IPS-15b (cell line): ENCODE measurements around the gene PCNX4.

ENCODE experiments used
- H3K27me3 ChIP-seq: one replicate; pipeline ENCODE4 v1.6.1; 2013; ENCODE audit warnings: low read length; ENCODE audit not compliant: control insufficient read depth, insufficient read depth
- H3K36me3 ChIP-seq: one replicate; pipeline ENCODE4 v1.6.1; 2013; ENCODE audit warnings: low read length; ENCODE audit not compliant: control insufficient read depth, insufficient read depth
- H3K4me1 ChIP-seq: one replicate; pipeline ENCODE4 v1.6.1; 2013; ENCODE audit warnings: mild to moderate bottlenecking, low read length; ENCODE audit not compliant: control insufficient read depth, insufficient read depth
- H3K4me3 ChIP-seq: one replicate; pipeline ENCODE4 v1.5.1; 2013; ENCODE audit warnings: low read depth, low read length
- H3K9ac ChIP-seq: one replicate; pipeline ENCODE4 v1.6.1; 2013; ENCODE audit warnings: low read depth, mild to moderate bottlenecking, low read length
- H3K9me3 ChIP-seq: one replicate; pipeline ENCODE4 v1.6.1; 2013; ENCODE audit warnings: mild to moderate bottlenecking, low read length; ENCODE audit not compliant: control insufficient read depth, insufficient read depth

Gene PCNX4

GRCh38 chr14:60107477-60107876 is 15.8 kb downstream of the PCNX4 start:
- Histone ChIP-seq H3K27me3 (no peaks in the 10 kb centered on the region), H3K36me3 (no peaks in the 10 kb centered on the region), H3K4me1 (peaks cover 5% of the 10 kb centered on the region), H3K9me3 (no peaks in the 10 kb centered on the region), H3K4me3 (no peak overlapping the region), H3K9ac (no peak overlapping the region)

GRCh38 chr14:60111732-60112131 is 20.0 kb downstream of the PCNX4 start:
- Histone ChIP-seq H3K9ac (no peak overlapping the region), H3K27me3 (no peaks in the 10 kb centered on the region), H3K36me3 (no peaks in the 10 kb centered on the region), H3K9me3 (no peaks in the 10 kb centered on the region), H3K4me3 (no peak overlapping the region), H3K4me1 (no peaks in the 10 kb centered on the region)

GRCh38 chr14:60114881-60115280 is 23.2 kb downstream of the PCNX4 start:
- Histone ChIP-seq H3K4me3 (no peak overlapping the region), H3K9me3 (no peaks in the 10 kb centered on the region), H3K27me3 (no peaks in the 10 kb centered on the region), H3K36me3 (peaks cover 5% of the 10 kb centered on the region), H3K4me1 (no peaks in the 10 kb centered on the region), H3K9ac (no peak overlapping the region)

GRCh38 chr14:60116181-60116580 is 24.5 kb downstream of the PCNX4 start:
- Histone ChIP-seq H3K4me1 (no peaks in the 10 kb centered on the region), H3K9ac (no peak overlapping the region), H3K27me3 (no peaks in the 10 kb centered on the region), H3K36me3 (peaks cover 8% of the 10 kb centered on the region), H3K4me3 (no peak overlapping the region), H3K9me3 (no peaks in the 10 kb centered on the region)

DNA sequence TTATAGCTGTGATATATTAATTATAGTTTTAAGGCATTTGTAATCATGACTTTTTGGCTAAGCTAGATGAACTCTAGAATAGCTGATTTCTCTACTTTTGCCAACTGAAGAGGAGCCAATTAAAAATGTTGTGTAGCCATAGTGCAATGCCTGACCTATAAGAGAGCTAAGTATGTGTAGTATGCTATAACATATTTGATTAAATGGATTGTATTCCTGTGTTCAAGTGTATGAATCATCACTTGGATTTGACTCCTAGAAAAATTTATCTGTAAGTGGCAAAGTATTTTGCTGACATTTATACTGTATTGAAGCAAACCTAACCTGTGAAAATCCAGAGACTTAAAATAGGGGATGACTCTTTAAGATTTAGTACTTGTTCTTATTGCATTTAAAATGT is 34.2 kb downstream of the PCNX4 start:
- Histone ChIP-seq H3K4me3 (no peak overlapping the region), H3K9ac (no peak overlapping the region), H3K36me3 (no peaks in the 10 kb centered on the region), H3K4me1 (no peaks in the 10 kb centered on the region), H3K9me3 (no peaks in the 10 kb centered on the region), H3K27me3 (no peaks in the 10 kb centered on the region)

GRCh38 chr14:60133487-60133886 is 41.8 kb downstream of the PCNX4 start:
- H3K4me1 ChIP-seq = no peaks in the 10 kb centered on the region
- H3K36me3 ChIP-seq = no peaks in the 10 kb centered on the region
- no peaks in the 10 kb centered on the region for H3K9me3 ChIP-seq
- H3K27me3 ChIP-seq = no peaks in the 10 kb centered on the region
- H3K9ac ChIP-seq = no peak overlapping the region
- no peak overlapping the region for H3K4me3 ChIP-seq

DNA sequence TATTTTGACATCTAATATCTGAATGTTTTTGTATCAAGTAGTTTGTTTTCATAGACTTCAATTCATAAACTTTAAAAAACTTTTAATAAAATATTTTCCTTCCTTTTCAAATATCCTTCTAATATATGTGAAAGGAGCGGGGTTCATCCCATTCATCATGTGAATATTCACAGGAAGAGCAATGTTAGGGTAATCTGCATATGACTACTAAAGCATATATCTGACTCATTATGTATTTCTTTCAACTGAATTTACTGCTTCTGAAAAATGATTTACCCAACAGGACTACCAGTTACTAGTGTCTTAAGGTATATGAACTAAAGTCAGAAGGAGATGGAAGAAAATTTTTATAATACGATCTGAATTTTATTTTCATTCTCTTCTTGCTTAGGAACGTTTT is 43.0 kb downstream of the PCNX4 start:
- Histone ChIP-seq H3K4me1 (no peaks in the 10 kb centered on the region), H3K9ac (no peak overlapping the region), H3K9me3 (no peaks in the 10 kb centered on the region), H3K4me3 (no peak overlapping the region), H3K27me3 (no peaks in the 10 kb centered on the region), H3K36me3 (no peaks in the 10 kb centered on the region)

- H3K9me3 ChIP-seq = no peaks in the 10 kb centered on the region
- no peaks in the 10 kb centered on the region for H3K36me3 ChIP-seq
- H3K27me3 ChIP-seq = no peaks in the 10 kb centered on the region
- H3K9ac ChIP-seq = no peak overlapping the region
- H3K4me1 ChIP-seq = no peaks in the 10 kb centered on the region
- no peak overlapping the region for H3K4me3 ChIP-seq
Observed at GRCh38 chr14:60151715-60152114, 60.0 kb downstream of the PCNX4 start.

GRCh38 chr14:60153991-60154390 is 62.3 kb downstream of the PCNX4 start:
- no peaks in the 10 kb centered on the region for H3K27me3 ChIP-seq
- H3K36me3 ChIP-seq = no peaks in the 10 kb centered on the region
- no peak overlapping the region for H3K9ac ChIP-seq
- H3K9me3 ChIP-seq = no peaks in the 10 kb centered on the region
- no peak overlapping the region for H3K4me3 ChIP-seq
- no peaks in the 10 kb centered on the region for H3K4me1 ChIP-seq

GRCh38 chr14:60154671-60155070 is 62.9 kb downstream of the PCNX4 start:
- Histone ChIP-seq H3K9ac (no peak overlapping the region), H3K27me3 (no peaks in the 10 kb centered on the region), H3K4me3 (no peak overlapping the region), H3K9me3 (no peaks in the 10 kb centered on the region), H3K4me1 (no peaks in the 10 kb centered on the region), H3K36me3 (no peaks in the 10 kb centered on the region)

- Histone ChIP-seq H3K9me3 (no peaks in the 10 kb centered on the region), H3K27me3 (no peaks in the 10 kb centered on the region), H3K9ac (no peak overlapping the region), H3K4me3 (no peak overlapping the region), H3K36me3 (no peaks in the 10 kb centered on the region), H3K4me1 (peaks cover 5% of the 10 kb centered on the region)
Observed at GRCh38 chr14:60160422-60160821, 68.7 kb downstream of the PCNX4 start.

- no peak overlapping the region for H3K9ac ChIP-seq
- peaks cover 7% of the 10 kb centered on the region for H3K4me1 ChIP-seq
- H3K36me3 ChIP-seq = no peaks in the 10 kb centered on the region
- peaks cover 10% of the 10 kb centered on the region for H3K27me3 ChIP-seq
- no peaks in the 10 kb centered on the region for H3K9me3 ChIP-seq
- no peak overlapping the region for H3K4me3 ChIP-seq
Observed at GRCh38 chr14:60161196-60162107, 69.7 kb downstream of the PCNX4 start.
